GM19240 (cell line): ENCODE results near the gene FBLN5.
"Not testable (repeated sequence)": the region's sequence is repeated elsewhere in the genome, so short reads cannot be mapped to it uniquely, and the experiment has no call there.

Experiments used
- DNase-seq: peaks from one replicate; pipeline ENCODE4 v3.0.0; 2011; ENCODE audit warnings: low spot score; ENCODE audit not compliant: insufficient read length

Gene FBLN5

GRCh38 chr14:91885839-91886238 lies 61.7 kb downstream of the FBLN5 start:
- DNase-seq: no peak

DNA sequence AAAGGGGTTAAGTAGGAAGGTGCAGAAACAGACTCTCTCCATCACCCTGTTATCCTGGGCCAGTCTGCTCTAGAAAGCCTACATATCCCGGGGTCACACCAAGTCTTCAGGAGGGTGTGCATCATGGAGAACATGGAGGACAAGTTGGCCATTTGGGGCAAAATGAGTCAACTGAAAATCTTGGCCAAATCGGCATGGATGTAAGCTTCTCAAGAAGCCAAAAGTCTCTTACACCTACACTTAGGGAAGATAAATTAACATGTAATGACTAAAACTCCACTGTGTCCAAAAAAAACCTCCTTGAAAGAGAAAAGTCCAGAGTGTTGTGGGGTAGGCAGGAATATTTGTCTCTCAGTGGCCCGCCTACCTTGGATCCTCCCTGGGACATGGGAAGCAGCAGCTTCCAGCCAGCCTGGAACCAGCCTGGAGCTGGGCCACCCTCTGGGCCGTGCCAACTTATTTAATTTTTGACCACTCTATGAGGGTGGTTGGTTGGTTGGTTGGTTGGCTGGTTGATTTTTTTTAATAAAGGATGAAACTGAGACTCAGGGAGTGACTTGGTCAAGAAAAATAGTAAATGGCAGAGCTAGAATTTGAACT lies 62.3 kb downstream of the FBLN5 start:
- no peak for DNase-seq

GRCh38 chr14:91884664-91885063 lies 62.8 kb downstream of the FBLN5 start:
- DNase-seq: no peak

- DNase-seq: no peak
Observed at GRCh38 chr14:91883753-91884152, 63.7 kb downstream of the FBLN5 start.

DNA sequence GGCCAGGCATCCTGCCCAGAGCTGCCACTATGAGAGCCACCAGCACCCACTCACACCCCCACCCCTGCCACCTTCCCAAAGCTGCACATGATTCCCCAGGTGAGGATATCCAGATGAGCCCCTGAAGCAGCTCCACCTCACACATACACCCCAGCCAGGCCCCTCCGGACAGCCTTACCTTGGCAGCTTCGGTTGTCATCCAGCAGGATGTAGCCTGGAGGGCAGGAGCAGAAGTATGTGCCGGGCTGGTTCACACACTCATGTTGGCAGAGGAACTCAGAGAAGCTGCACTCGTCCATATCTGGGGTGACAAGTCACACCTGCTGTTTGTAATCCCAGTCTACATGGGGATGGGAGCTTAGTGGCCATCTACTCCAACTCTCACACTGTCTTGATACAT lies 64.7 kb downstream of the FBLN5 start:
- DNase-seq: no peak

DNA sequence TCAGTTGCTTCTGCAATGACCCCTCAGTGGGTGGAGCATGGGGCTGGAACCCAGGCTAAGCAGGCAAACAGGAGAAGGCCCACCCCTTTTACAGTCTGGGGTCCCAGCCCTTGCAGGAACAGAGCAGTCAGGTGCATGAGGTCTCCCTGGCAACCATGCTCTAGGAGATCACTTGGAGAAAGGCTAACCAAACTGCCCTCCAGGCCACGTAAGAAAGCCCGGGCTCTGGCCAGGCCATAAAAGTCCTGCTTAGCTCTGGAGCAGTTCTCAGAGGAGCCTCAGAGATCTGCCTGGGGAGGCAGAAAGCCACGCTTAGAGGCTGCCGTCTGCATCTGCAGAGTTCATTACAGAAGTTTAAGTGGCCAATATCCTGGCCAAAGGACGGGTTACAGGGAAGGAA lies 65.1 kb downstream of the FBLN5 start:
- DNase-seq: no peak

DNA sequence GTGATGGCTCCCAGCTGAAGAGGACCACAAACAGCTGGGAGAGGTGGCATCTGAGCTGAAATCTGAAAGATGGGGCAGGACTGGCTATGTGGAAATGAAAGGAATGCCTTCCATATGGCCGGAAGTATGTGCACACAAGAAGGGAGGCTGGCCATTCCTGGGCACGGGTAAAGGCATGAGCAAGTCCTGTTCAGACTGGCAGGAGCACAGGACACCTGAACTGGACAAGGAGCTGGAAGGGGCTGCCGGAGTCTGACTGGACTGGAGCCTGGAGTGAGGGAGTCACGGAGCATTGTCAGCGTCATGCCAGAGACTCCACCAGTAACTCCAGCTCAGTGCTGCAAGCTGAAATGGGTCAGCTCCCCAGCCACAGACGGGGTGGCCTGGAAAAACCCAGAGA lies 68.3 kb downstream of the FBLN5 start:
- DNase-seq: no peak

DNA sequence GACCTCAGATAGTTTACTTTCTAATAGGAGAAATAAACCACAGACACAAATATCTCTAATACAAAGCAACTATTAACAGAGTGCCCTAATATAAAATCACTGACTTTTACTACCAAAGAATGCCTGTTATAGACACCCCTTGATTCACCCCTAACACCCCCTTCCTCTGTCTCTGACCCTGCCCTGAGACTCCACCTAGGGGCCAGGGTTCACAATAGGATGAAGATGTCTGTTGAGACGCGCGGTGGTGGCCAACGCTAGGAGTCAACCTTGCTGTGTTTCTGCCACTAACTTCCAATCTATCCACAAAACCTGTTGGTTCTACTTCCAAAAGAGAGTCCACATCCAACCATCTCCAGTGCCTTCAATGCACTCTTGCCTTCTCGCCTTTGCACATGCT lies 69.2 kb downstream of the FBLN5 start:
- DNase-seq: no peak

DNA sequence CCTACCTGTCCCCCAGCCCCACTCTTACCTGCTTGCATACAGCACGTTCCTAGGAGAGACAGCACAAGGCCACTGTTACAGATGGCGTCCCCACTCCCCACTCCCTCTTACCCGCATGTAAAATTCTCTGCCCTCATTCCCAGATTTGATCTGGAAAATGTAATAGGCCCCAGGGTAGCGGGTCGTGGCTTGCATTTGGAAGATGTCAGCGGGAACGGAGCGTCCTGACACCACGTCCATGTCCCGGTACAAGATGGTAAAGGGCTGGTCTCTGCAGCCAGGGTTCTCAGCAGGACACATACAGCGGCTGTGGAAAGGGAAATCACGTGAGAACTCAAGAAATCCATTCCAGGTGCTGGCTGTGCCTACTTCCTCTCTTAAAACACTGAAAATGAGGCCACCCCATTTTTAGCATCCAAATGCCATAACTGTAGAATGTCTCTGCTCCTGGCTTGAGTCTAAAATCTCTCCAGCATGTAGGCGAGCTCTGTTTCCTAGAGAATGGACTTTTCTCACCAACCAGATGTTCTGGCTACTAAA lies 70.0 kb downstream of the FBLN5 start:
- DNase-seq: no peak

DNA sequence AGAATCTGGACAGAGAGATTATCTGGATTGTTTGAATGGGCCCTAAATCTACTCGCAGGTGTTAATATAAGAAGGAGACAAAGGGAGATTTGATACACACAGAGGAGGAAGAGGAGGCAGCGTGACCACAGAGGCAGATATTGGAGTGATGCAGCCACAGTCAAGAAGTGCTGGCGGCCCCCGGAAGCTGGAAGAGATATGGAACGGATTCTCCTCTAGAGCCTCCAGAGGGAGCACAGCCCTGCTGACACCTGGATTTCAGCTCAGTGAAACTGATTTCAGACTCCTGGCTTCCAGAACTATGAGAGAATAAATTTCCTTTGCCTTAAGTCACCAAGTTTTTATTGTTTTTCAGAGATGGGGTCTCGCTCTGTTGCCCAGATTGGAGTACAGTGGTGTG lies 71.0 kb downstream of the FBLN5 start:
- no peak for DNase-seq

DNA sequence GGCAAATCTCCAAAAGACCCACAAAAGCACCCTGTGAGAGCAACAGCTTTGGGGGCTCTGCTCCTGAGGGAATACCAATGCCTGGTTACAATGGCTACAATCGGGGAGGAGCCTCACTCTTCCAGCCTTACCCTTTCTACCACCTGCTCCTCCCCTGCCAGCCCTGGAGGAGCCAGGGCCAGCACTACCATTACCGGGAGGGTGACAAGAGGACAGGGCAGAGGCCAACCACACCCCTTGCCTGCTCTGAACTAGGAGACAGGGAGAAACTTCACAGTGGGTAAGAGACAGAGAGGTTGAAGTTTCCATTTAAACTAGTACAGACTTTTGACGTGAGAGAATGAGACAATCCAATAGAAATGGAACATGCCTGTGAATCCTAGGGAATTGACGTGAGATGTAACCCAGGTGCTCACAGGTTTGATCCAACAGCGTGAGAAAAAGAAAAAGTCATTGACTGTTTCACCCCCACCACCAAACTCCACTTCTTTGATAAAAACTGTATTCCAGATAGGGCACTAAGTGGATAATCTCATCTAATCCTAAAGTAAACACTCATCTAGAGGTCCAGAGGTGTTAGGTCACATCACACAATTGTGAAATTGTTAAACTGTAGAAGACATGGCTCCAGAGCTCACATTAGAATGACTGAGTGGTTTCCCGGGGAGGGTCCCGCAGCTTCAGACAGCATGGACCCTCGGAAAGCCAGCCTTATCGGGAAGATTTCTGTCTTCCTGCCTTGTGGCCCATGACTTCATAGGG lies 71.8 kb downstream of the FBLN5 start:
- no peak for DNase-seq

- peak; percentile 58 for DNase-seq
Observed at GRCh38 chr14:91873471-91874415, 73.8 kb downstream of the FBLN5 start.

DNA sequence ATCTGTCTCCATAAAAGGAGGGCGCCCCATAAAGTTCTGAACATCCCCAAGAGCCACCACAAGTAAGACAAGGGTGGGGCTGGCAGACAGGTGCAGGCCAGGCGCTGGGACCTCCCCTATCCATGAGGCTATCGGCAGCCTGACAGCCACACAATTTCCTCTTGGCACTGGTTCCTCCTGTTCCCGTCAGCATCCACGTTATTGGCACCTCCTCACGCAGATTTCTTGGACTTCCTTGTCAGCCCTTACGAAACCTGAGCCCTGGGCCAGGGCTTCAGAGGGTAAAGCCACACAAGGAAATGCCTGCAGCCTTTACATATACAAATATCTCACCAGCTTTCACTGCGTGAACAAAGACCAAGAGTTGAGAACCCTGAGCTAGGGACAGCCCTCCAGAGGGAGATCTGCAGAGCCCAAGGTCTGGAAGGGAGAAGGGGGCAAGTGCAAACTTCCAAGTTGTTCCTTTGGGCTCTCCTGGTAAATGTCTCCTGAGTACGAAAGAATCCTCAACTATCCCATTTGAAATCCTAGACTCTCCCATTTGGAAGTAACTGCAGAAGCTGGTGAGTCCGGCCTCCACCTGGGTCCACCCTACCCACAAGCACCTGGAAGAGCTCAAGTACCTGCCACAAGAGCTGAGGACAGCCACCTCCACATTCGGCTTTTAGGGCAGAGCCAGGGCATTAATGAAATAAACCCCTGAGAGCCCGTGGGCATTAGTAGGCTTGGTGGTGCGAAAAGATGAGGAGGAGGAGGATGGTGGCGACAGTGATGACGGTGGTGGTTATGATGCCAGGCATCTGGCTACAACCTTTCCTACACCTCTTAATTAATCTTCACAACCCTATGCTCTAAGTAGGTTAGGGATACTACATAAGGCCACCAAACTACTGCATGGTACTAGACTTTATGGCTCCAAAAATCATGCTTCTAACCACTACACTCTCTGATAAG lies 74.7 kb downstream of the FBLN5 start:
- DNase-seq: no peak

- no peak for DNase-seq
Observed at GRCh38 chr14:91872011-91872501, 75.4 kb downstream of the FBLN5 start.

DNA sequence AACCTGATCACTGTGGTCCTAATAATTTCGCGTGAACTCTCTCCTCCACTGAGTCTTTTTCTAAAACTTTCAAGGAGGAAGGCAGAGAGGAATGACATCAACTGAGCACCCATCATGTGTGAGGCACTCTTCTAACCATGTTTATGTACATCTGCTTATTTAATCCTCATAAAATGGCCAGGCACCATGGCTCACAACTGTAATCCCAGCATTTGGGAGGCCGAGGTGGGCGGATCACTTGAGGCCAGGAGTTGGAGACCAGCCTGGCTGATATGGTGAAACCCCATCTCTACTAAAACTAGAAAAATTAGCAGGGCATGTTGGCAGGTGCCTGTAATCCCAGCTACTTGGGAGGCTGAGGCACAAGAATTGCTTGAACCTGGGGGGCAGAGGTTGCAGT lies 76.1 kb downstream of the FBLN5 start:
- DNase-seq: not testable (repeated sequence)

DNA sequence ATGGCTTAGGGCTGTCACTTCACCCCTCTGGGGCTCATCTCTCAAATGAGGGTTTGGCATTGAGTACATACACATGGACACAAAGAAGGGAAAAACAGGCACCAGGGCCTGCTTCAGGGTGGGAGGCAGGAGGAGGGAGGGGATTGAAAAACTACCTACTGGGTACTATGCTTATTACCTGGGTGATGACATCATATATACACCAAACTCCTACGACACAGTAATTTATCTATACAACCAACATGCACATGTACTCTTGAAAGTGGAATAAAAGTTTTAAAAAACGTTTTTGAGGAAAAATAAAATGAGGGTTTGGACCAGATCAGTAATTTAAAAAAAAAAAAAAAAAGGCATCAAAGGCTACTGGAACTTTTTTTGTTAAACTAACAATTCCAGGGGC lies 76.6 kb downstream of the FBLN5 start:
- DNase-seq: no peak

- no peak for DNase-seq
Observed at GRCh38 chr14:91870001-91870400, 77.5 kb downstream of the FBLN5 start.

- no peak for DNase-seq
Observed at GRCh38 chr14:91869556-91869955, 77.9 kb downstream of the FBLN5 start.

- DNase-seq: no peak
Observed at GRCh38 chr14:91867316-91867988, 80.0 kb downstream of the FBLN5 start, which contains the start of gene TC2N. Gene TC2N, minus strand, starts transcription at chr14:91867536. Its CDS starts 53,767 bp downstream, at chr14:91813769.
